K562 (cell line): Measurements from ENCODE around the gene ZNF8. TPM values are rescaled to one million over a fixed set of nuclear protein-coding genes. Genes with fewer than 3 reads are reported as not detected.
A peak's percentile ranks its signal among the peaks of the same experiment; 100 is the strongest.

Experiments
- ATF1 ChIP-seq, 2 experiments: fragments of 450-650 bp in 1 of 2; IDR thresholded peaks; 2 replicates each; pipeline ENCODE4 v1.6.1; 2016; ENCODE audit warnings: missing compliant biosample characterization in 1 of 2, missing genetic modification characterization in 1 of 2
- BRD9 ChIP-seq: fragments of 450-650 bp; IDR thresholded peaks from 2 replicates; pipeline ENCODE4 v1.6.1; 2018; ENCODE audit warnings: low read depth; ENCODE audit not compliant: partially characterized antibody
- CBFB ChIP-seq: sonication (generic); formaldehyde crosslinking; IDR thresholded peaks from 2 replicates; pipeline ENCODE4 v1.4.0; 2020; ENCODE audit warnings: mild to moderate bottlenecking, missing genetic modification reagents
- GATAD2A ChIP-seq: fragments of 450-650 bp; IDR thresholded peaks from 2 replicates; pipeline ENCODE4 v1.6.1; 2017
- MCM5 ChIP-seq: fragments of 450-650 bp; IDR thresholded peaks from 2 replicates; pipeline ENCODE4 v1.6.1; 2016; ENCODE audit warnings: low read depth
- RNF2 ChIP-seq: sonication (generic); IDR thresholded peaks from 2 replicates; pipeline ENCODE4 v1.6.1; 2016
- SAFB ChIP-seq: fragments of 200-400 bp; formaldehyde crosslinking; IDR thresholded peaks from 2 replicates; pipeline ENCODE4 v1.6.1; 2017; ENCODE audit warnings: low read depth, low read length, borderline replicate concordance
- SMAD2 ChIP-seq: fragments of 150-350 bp; IDR thresholded peaks from 2 replicates; pipeline ENCODE4 v1.6.1; 2014; ENCODE audit warnings: low read depth, mild to moderate bottlenecking, low read length
- SMARCC2 ChIP-seq: fragments of 450-650 bp; IDR thresholded peaks from 2 replicates; pipeline ENCODE4 v1.6.1; 2017; ENCODE audit warnings: antibody characterized with exemption, moderate library complexity, mild to moderate bottlenecking, low read depth
- TCF7 ChIP-seq: sonication (generic); IDR thresholded peaks from 2 replicates; pipeline ENCODE4 v1.6.1; 2016; ENCODE audit warnings: antibody characterized with exemption, borderline replicate concordance
- ZNF274 ChIP-seq: IDR thresholded peaks from 2 replicates; pipeline ENCODE4 v1.6.1; 2011; ENCODE audit warnings: low read depth, mild to moderate bottlenecking, low read length, moderate library complexity, borderline replicate concordance
- ZNF780A ChIP-seq: fragments of 250-450 bp; sonication (Bioruptor Pico); IDR thresholded peaks from 2 replicates; pipeline ENCODE4 v1.5.0; 2021; ENCODE audit warnings: mild to moderate bottlenecking
- polyA plus RNA-seq, 8 experiments: library from polyadenylated mRNA; depleted of rRNA in 4 of 8; stranded (reverse) in 5 of 8; unstranded in 3 of 8; fragments of >200 nt; fragmentation: Nextera tagmentation in 2 of 8; fragmentation: Illumina TruSeq in 1 of 8; extraction: Ambion mirVana in 2 of 8; extraction: Trizol in 1 of 8; gene quantifications; 2 replicates each; pipeline versions ENCODE4 v1.2.1 to v1.2.3, GENCODE V29; 2011 to 2014; ENCODE audit warnings: inconsistent platforms in 1 of 8, missing spikeins in 1 of 8
- total RNA-seq, 7 experiments: library from RNA; depleted of rRNA in 6 of 7; stranded (reverse); fragments of >200 nt in 6 of 7; fragmentation: Illumina TruSeq in 2 of 7; extraction: Trizol in 2 of 7; gene quantifications; 2 replicates each; pipeline versions ENCODE4 v1.2.1 to v1.2.3, GENCODE V29; 2011 to 2021; ENCODE audit warnings: low replicate concordance in 1 of 7
- TF ChIP-seq, protein P1 (sequence below): sonication (generic); formaldehyde crosslinking; IDR thresholded peaks from 2 replicates; pipeline ENCODE4 v1.8.0; 2023; ENCODE audit warnings: missing genetic modification reagents, mild to moderate bottlenecking, borderline replicate concordance
- TF ChIP-seq, protein P2 (sequence below): fragments of 450-650 bp; formaldehyde crosslinking; IDR thresholded peaks from 2 replicates; pipeline ENCODE4 v1.4.0; 2020; ENCODE audit warnings: mild to moderate bottlenecking, moderate library complexity
- TF ChIP-seq, protein P3 (sequence below): fragments of 450-650 bp; formaldehyde crosslinking; IDR thresholded peaks from 2 replicates; pipeline ENCODE4 v1.4.0; 2022; ENCODE audit warnings: mild to moderate bottlenecking, moderate library complexity
- TF ChIP-seq, protein P4 (sequence below): sonication (generic); formaldehyde crosslinking; IDR thresholded peaks from 2 replicates; pipeline ENCODE4 v1.8.1; 2023; ENCODE audit warnings: mild to moderate bottlenecking, missing genetic modification reagents
- TF ChIP-seq, protein P5 (sequence below): fragments of 250-450 bp; sonication (Bioruptor Pico); IDR thresholded peaks from 2 replicates; pipeline ENCODE4 v1.5.0; 2021

The ZNF8 gene
- total and polyA plus RNA-seq, 9 of the 15 experiments (the other 6 are each of a cell fraction or from before 2014, with no cell fraction given), result 0.71 to 7.7 (median 4.7) TPM

DNA sequence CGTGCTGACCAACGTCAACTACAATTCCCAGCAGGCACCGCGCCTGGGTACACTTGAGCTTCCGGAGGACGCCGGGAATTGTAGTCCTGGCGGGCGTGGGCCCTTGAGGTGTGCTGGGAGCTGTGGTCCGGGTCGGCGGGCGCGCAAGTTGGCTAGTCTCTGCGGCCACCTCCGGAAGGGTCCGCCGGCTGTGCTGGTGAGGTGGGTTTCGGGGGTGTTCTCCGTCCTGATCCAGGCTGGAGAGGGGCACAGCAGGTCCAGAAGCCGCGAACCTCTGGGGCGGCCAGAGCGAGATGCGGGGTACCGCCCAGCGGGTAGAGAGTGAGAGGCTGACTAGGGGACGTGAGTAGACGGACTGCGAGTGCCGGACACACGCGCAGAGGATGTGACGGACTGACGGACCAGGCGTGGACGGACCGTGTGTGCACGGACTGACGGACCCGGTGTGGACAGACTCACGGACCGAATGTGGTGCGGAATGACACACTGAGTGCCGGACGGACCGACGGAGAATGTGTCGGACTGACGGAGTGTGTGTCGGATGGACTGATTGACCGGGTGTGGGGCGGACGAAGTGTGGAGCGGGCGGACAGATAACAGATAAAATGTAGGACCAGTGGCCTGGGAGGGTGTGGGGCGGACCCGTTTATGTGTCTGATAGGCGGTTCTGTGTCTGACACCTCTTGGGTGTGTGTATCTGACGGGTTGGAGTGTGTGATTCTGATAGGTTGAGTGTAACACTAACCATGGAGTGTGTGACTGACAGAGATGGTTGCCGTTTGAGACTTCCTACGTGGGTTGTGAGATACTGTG lies 48.4 kb downstream of the ZNF8 start, which contains the start of gene ZSCAN22 (continued):
- TF ChIP-seq ATF1 (CRISPR knock-in tag; IDR thresholded peaks at IDR 0.05) (peak; percentile 75), ATF1 (tag; IDR thresholded peaks at IDR 0.05) (peak; percentile 99), CBFB (CRISPR knock-in tag) (0 out of 2 replicates have a peak, but pooled peaks have one; percentile 77), BRD9 (no peak), RNF2 (peak; percentile 88), SMARCC2 (no peak), MCM5 (no peak), ZNF780A (no peak), SMAD2 (no peak), GATAD2A (peak; percentile 76; the same call in 1 of the 2 replicates), TCF7 (0 out of 2 replicates have a peak, but pooled peaks have one; percentile 28), ZNF274 (no peak), SAFB (no peak; the same call in 1 of the 2 replicates)
- TF ChIP-seq, protein P1, sequence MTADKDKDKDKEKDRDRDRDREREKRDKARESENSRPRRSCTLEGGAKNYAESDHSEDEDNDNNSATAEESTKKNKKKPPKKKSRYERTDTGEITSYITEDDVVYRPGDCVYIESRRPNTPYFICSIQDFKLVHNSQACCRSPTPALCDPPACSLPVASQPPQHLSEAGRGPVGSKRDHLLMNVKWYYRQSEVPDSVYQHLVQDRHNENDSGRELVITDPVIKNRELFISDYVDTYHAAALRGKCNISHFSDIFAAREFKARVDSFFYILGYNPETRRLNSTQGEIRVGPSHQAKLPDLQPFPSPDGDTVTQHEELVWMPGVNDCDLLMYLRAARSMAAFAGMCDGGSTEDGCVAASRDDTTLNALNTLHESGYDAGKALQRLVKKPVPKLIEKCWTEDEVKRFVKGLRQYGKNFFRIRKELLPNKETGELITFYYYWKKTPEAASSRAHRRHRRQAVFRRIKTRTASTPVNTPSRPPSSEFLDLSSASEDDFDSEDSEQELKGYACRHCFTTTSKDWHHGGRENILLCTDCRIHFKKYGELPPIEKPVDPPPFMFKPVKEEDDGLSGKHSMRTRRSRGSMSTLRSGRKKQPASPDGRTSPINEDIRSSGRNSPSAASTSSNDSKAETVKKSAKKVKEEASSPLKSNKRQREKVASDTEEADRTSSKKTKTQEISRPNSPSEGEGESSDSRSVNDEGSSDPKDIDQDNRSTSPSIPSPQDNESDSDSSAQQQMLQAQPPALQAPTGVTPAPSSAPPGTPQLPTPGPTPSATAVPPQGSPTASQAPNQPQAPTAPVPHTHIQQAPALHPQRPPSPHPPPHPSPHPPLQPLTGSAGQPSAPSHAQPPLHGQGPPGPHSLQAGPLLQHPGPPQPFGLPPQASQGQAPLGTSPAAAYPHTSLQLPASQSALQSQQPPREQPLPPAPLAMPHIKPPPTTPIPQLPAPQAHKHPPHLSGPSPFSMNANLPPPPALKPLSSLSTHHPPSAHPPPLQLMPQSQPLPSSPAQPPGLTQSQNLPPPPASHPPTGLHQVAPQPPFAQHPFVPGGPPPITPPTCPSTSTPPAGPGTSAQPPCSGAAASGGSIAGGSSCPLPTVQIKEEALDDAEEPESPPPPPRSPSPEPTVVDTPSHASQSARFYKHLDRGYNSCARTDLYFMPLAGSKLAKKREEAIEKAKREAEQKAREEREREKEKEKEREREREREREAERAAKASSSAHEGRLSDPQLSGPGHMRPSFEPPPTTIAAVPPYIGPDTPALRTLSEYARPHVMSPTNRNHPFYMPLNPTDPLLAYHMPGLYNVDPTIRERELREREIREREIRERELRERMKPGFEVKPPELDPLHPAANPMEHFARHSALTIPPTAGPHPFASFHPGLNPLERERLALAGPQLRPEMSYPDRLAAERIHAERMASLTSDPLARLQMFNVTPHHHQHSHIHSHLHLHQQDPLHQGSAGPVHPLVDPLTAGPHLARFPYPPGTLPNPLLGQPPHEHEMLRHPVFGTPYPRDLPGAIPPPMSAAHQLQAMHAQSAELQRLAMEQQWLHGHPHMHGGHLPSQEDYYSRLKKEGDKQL, result no peak
- TF ChIP-seq, protein P2, sequence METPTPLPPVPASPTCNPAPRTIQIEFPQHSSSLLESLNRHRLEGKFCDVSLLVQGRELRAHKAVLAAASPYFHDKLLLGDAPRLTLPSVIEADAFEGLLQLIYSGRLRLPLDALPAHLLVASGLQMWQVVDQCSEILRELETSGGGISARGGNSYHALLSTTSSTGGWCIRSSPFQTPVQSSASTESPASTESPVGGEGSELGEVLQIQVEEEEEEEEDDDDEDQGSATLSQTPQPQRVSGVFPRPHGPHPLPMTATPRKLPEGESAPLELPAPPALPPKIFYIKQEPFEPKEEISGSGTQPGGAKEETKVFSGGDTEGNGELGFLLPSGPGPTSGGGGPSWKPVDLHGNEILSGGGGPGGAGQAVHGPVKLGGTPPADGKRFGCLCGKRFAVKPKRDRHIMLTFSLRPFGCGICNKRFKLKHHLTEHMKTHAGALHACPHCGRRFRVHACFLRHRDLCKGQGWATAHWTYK (CRISPR knock-in tag), result peak; percentile 75; the same call in 1 of the 2 replicates
- TF ChIP-seq, protein P3, sequence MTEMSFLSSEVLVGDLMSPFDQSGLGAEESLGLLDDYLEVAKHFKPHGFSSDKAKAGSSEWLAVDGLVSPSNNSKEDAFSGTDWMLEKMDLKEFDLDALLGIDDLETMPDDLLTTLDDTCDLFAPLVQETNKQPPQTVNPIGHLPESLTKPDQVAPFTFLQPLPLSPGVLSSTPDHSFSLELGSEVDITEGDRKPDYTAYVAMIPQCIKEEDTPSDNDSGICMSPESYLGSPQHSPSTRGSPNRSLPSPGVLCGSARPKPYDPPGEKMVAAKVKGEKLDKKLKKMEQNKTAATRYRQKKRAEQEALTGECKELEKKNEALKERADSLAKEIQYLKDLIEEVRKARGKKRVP (CRISPR knock-in tag), result no peak
- TF ChIP-seq, protein P4, sequence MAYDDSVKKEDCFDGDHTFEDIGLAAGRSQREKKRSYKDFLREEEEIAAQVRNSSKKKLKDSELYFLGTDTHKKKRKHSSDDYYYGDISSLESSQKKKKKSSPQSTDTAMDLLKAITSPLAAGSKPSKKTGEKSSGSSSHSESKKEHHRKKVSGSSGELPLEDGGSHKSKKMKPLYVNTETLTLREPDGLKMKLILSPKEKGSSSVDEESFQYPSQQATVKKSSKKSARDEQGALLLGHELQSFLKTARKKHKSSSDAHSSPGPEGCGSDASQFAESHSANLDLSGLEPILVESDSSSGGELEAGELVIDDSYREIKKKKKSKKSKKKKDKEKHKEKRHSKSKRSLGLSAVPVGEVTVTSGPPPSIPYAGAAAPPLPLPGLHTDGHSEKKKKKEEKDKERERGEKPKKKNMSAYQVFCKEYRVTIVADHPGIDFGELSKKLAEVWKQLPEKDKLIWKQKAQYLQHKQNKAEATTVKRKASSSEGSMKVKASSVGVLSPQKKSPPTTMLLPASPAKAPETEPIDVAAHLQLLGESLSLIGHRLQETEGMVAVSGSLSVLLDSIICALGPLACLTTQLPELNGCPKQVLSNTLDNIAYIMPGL (CRISPR knock-in tag), result peak; percentile 31; the same call in 1 of the 2 replicates
- TF ChIP-seq, protein P5, sequence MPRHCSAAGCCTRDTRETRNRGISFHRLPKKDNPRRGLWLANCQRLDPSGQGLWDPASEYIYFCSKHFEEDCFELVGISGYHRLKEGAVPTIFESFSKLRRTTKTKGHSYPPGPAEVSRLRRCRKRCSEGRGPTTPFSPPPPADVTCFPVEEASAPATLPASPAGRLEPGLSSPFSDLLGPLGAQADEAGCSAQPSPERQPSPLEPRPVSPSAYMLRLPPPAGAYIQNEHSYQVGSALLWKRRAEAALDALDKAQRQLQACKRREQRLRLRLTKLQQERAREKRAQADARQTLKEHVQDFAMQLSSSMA (CRISPR knock-in tag), result peak; percentile 77; the same call in 1 of the 2 replicates
